Stimulated activated CD8-positive, alpha-beta memory T cell treated with anti-CD3 and anti-CD28 coated beads, Interleukin-2, amount 100 ng/mL, for 1 hour (primary cell): ENCODE results near the gene TRAP1.

Source experiments
- DNase-seq, 2 donors: peaks; one replicate each; pipeline ENCODE4 v3.0.0-alpha.2; 2020; ENCODE audit warnings: low read depth in 2 of 2

TRAP1 gene

GRCh38 chr16:3651461-3652372 lies 65.6 kb downstream of the TRAP1 start:
- DNase-seq, result no peak

GRCh38 chr16:3650631-3651265 lies 66.6 kb downstream of the TRAP1 start:
- no peak for DNase-seq

- no peak for DNase-seq
Measured at GRCh38 chr16:3646348-3646920, 70.9 kb downstream of the TRAP1 start.

- no peak for DNase-seq
Measured at GRCh38 chr16:3645504-3646347, 71.6 kb downstream of the TRAP1 start.

- DNase-seq, result no peak
Measured at GRCh38 chr16:3645108-3645503, 72.2 kb downstream of the TRAP1 start.

GRCh38 chr16:3643095-3643730 lies 74.1 kb downstream of the TRAP1 start:
- no peak for DNase-seq

- DNase-seq, result no peak
Measured at GRCh38 chr16:3642397-3643094, 74.8 kb downstream of the TRAP1 start.

- no peak for DNase-seq
Measured at GRCh38 chr16:3641801-3642396, 75.4 kb downstream of the TRAP1 start.

- no peak for DNase-seq
Measured at GRCh38 chr16:3640632-3641501, 76.5 kb downstream of the TRAP1 start.

- DNase-seq, result no peak
Measured at GRCh38 chr16:3640207-3640606, 77.1 kb downstream of the TRAP1 start.

GRCh38 chr16:3638916-3639644 lies 78.2 kb downstream of the TRAP1 start:
- DNase-seq, result no peak

- DNase-seq, result no peak
Measured at GRCh38 chr16:3637371-3637923, 79.9 kb downstream of the TRAP1 start.

GRCh38 chr16:3625911-3626732 lies 91.2 kb downstream of the TRAP1 start:
- no peak for DNase-seq

- DNase-seq, result no peak
Measured at GRCh38 chr16:3625331-3625730, 92.0 kb downstream of the TRAP1 start.

- DNase-seq, result no peak
Measured at GRCh38 chr16:3623642-3624041, 93.7 kb downstream of the TRAP1 start.

GRCh38 chr16:3618769-3619141 lies 98.6 kb downstream of the TRAP1 start:
- no peak for DNase-seq
